NCI-H1417 treated with DMSO at 0.1 percent for 48 hours (cell line): Measurements from ENCODE around the gene ATF5.

Experiments used
- DNase-seq: peaks from one replicate; lab custom pipeline; 2025; lab: John Stamatoyannopoulos, UW

ATF5 gene

GRCh38 chr19:49929121-49929610 is at the start of gene ATF5, which contains the start of gene NUP62:
Gene ATF5, plus strand, starts transcription at chr19:49929205. Its CDS starts 1,646 bp downstream, at chr19:49930851.
Gene NUP62, minus strand, starts transcription at chr19:49929504. Its CDS starts 19,697 bp downstream, at chr19:49909807.
- DNase-seq = peak; percentile 63

GRCh38 chr19:49879243-49879963 is 49.6 kb upstream of the ATF5 start:
- no peak for DNase-seq

GRCh38 chr19:49880162-49880869 is 48.7 kb upstream of the ATF5 start:
- DNase-seq = no peak

- DNase-seq = no peak
Observed at GRCh38 chr19:49881186-49881585, 47.8 kb upstream of the ATF5 start.

- DNase-seq = no peak
Observed at GRCh38 chr19:49881672-49882394, 47.2 kb upstream of the ATF5 start.

- DNase-seq = no peak
Observed at GRCh38 chr19:49882643-49883042, 46.4 kb upstream of the ATF5 start.

- DNase-seq = no peak
Observed at GRCh38 chr19:49883094-49883493, 45.9 kb upstream of the ATF5 start.

- no peak for DNase-seq
Observed at GRCh38 chr19:49884109-49884508, 44.9 kb upstream of the ATF5 start.

GRCh38 chr19:49884760-49885159 is 44.2 kb upstream of the ATF5 start:
- DNase-seq = no peak

GRCh38 chr19:49887037-49887664 is 41.9 kb upstream of the ATF5 start:
- DNase-seq = no peak

- no peak for DNase-seq
Observed at GRCh38 chr19:49887665-49888509, 41.1 kb upstream of the ATF5 start.

GRCh38 chr19:49888510-49888824 is 40.5 kb upstream of the ATF5 start:
- no peak for DNase-seq

GRCh38 chr19:49889038-49889686 is 39.8 kb upstream of the ATF5 start:
- DNase-seq = no peak

GRCh38 chr19:49889687-49890348 is 39.2 kb upstream of the ATF5 start:
- DNase-seq = no peak

GRCh38 chr19:49890349-49891311 is 38.4 kb upstream of the ATF5 start:
- no peak for DNase-seq

GRCh38 chr19:49891393-49891792 is 37.6 kb upstream of the ATF5 start:
- no peak for DNase-seq

- no peak for DNase-seq
Observed at GRCh38 chr19:49892716-49893115, 36.3 kb upstream of the ATF5 start.

- no peak for DNase-seq
Observed at GRCh38 chr19:49894011-49894664, 34.9 kb upstream of the ATF5 start.
